ENCODE results near the gene CMTR1.

GRCh38 chr6:37474316-37474715 is 41.3 kb downstream of the CMTR1 start:
- TF ChIP-seq EZH2phosphoT487 (IDR thresholded peaks at IDR 0.05; ENCODE audit: borderline replicate concordance, low read depth, low read length), result no peak
- TF ChIP-seq CTCF (conservative IDR thresholded peaks at IDR 0.05; ENCODE audit: low read length), result no peak
